Testis (tissue), 2 donors: ENCODE measurements around the gene TMEM168.
"Not testable (repeated sequence)": the region's sequence is repeated elsewhere in the genome, so short reads cannot be mapped to it uniquely, and the experiment has no call there.

ENCODE experiments used
- CTCF ChIP-seq, 3 experiments: fragments of 450-650 bp in 2 of 3; fragments of 200-600 bp in 1 of 3; sonication (generic) in 1 of 3; IDR thresholded peaks; one replicate each; pipeline ENCODE4 v1.5.1; 2016 to 2019; ENCODE audit warnings: antibody characterized with exemption in 3 of 3, mild to moderate bottlenecking in 2 of 3, moderate library complexity in 1 of 3
- POLR2A ChIP-seq: fragments of 450-650 bp; IDR thresholded peaks from one replicate; pipeline ENCODE4 v1.6.1; 2017; ENCODE audit warnings: antibody characterized with exemption, mild to moderate bottlenecking, moderate library complexity

GRCh38 chr7:112731324-112731723, 58.9 kb downstream of the TMEM168 start:
- not testable (repeated sequence) for TF ChIP-seq CTCF (IDR thresholded peaks at IDR 0.05); POLR2A
